ENCODE data around the gene CSH2.
A peak's percentile ranks its signal among the peaks of the same experiment; 100 is the strongest.

The CSH2 gene

DNA sequence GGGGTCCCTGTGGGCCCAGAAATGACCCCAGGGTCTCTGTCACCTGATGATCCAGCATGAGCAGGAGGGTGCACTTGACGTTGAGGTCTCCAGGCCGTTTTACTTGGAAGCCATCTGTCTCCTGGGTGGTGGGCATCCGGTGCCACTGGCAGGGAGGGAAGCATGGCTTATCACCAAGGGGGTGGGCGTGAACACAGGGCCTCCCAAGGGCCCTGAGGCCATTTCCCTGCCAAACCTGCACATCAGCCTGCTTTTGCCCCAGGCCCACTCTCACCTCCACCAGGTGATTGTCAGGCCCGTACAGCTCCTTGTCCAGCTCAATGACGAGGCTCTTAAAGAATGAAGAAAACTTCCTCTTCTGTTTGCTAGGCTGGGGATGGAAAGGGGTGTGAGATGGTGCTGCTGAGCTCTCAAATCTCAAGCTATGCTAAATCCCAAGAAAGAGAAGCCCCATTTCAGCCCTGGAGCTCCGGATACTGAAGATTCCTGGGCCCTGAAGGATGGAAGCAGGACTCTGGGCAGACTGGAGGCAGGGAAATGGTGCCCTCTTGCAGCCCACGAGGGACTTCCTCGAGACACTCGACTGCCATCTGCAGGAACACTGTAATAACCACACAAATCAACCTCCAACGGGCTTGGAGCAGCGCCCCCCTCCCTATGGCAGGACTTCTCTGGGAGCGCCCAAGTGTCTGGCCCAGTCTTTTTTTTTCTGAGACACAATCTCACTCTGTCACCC, 38.9 kb downstream of the CSH2 start:
- DNase-seq (ENCODE audit: low read depth in 2 of 2, low spot score in 1 of 2) = no peak

DNA sequence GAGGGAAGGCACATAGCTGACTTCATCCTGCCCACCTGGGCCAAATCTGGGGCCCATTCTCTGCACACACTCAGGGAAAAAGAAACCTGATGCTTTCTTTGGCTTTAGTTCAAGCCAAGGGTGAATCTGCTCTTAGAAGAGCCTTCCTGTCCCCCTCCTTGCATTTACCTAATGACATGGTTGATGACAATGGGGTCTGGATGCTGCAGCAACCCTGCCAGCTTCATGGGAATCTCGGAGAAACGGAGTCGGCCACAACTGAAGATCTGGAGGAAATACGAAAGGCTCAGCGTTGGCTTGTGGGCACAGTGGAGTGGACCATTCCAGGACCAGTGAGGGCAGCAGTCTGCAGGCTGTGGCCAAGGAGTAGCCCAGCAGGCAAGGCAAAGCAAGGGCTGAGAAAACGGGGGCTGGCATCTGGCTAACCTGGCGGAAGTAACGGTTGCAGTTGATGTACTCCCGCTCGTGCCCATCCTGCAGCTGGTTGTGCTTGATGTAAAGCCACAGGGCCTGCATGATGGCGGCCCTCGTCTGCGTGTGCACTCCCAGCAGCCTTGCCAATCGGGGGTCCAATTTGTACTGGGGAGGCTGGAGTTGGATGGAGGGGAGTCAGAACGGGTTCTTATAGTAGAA, 39.6 kb downstream of the CSH2 start:
- DNase-seq (ENCODE audit: low read depth in 2 of 2, low spot score in 1 of 2) = no peak

DNA sequence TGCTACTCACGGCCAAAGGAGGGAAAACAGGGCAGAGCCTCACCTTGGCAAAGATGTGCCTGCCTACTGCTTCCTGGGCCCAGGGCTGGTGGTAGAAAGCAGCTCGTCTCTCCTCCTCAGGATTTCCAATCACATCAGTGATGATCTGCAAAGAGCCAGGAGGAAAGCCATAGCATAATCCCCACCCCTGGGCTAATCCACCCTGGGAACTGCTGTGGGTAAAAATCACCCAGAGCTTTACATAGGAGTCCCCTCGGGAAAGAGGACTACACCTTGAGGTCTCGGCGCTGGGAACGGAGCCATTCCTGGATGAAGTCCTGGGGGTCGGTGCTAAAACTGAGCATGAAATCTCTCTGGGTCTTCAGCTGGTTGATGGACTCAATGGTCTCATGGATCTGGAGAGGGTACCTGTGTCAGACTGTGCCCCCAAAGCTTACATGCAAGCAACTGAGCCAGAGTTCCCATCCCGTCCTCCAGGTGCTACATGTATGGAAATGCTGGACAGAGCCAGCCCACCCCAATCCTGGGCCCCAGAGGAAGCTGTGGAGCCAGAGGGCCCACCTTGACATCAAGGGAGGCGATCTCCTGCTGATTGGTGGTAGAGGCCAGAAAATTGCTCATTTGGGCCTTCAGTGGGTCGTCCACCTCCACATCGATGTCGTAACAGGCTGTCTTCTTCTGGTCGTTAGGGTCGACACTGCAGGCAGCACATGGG, 40.3 kb downstream of the CSH2 start:
- DNase-seq (ENCODE audit: low read depth in 2 of 2, low spot score in 1 of 2) = no peak

DNA sequence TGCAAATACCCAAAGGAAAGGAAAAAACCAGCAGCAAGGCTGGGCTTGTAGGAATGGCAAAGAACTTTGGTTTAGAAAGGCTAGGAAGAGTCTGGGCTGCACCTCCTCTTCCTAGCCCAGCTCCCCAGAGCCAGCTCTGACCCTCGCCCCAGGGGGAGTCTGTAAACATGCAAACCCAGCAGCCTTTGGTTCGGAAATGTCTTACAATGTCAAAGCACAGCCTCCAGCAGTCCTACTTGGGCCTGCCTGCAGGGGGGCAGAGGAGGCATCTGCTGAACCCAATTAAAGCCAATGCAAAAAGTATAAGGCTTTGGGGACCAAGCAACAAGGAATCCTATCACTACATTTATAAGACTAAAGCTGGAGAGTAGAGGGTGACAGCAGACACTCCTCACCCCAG, 41.0 kb downstream of the CSH2 start:
- DNase-seq (ENCODE audit: low read depth in 2 of 2, low spot score in 1 of 2) = no peak

DNA sequence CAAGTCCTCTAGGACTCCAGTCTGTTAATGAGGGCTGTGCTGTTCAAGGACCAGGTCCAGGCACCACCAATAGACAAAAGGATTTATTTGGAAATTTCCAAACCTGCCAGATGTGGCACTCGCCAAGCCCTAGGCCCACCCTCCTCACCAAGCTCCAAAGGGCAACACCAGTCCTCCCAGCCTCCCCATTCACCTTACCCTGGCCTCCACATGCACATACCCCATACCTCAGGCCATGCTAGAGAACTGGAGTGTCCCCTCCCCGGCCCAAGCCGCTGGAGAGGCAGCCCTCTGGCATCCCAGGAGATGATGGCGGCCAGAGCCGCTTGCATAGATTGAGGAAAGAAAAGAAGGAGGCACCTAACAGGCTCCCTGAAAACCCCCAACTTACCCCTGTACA, 41.5 kb downstream of the CSH2 start:
- DNase-seq (ENCODE audit: low read depth in 2 of 2, low spot score in 1 of 2) = no peak

DNA sequence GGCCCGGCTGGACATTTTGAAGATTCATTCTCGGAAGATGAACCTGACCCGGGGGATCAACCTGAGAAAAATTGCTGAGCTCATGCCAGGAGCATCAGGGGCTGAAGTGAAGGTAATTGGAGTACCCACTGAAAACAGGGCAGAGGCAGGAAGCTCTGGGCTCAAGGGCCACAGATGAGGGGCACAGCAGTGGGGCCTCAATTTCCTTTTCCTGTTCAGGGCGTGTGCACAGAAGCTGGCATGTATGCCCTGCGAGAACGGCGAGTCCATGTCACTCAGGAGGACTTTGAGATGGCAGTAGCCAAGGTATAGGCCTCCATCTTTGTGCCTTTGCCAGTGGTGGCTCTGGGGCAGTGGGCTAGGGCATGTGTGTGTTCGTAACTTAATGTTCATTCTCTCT, 42.0 kb downstream of the CSH2 start:
- no peak for DNase-seq (ENCODE audit: low read depth in 2 of 2, low spot score in 1 of 2)

DNA sequence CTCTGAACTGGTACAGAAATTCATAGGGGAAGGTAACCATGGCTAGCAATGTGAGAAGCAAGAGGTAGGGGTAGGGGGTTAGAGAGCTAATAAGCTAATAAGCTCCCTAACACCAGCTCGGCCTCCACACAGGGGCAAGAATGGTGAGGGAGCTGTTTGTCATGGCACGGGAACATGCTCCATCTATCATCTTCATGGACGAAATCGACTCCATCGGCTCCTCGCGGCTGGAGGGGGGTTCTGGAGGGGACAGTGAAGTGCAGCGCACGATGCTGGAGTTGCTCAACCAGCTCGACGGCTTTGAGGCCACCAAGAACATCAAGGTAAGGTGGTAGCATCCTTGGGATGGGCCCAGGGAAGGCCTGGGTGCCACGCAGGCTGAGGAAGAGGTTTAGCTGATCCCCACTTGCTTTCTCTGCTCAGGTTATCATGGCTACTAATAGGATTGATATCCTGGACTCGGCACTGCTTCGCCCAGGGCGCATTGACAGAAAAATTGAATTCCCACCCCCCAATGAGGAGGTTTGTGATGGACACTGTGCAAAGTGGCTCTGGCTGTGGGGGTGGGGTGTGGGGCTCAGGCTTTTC, 42.5 kb downstream of the CSH2 start:
- no peak for DNase-seq (ENCODE audit: low read depth in 2 of 2, low spot score in 1 of 2)

DNA sequence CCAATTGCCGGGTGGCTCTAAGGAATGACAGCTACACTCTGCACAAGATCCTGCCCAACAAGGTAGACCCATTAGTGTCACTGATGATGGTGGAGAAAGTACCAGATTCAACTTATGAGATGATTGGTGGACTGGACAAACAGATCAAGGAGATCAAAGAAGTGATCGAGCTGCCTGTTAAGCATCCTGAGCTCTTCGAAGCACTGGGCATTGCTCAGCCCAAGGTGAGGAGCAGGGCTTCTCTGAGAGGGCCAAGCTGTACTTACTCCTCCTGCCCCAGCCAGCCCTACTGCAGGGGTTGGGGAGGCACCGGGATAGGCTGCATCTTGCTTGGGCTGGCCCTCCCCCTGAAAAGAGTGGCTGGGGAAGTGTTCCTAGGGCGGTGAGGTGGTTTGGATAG, 43.2 kb downstream of the CSH2 start:
- no peak for DNase-seq (ENCODE audit: low read depth in 2 of 2, low spot score in 1 of 2)

DNA sequence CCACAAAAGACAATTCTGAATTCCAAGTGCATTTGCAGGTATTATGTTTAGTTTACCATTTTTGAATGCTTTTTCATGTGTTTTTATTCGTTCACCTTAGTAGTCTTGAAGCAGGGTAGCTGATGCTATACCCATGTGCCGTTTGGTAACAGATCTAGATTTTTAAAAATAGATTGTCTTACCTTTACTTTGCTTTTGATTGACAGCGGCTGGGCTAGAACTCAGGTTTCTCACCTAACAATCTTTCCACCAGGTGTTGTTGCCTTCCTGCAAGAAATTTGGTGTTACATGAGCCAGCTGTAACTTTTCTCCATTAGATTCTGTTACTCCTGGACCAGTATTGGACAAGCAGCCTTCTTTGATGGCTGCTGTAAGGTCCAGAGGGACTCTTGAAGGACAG, 44.5 kb downstream of the CSH2 start:
- DNase-seq (ENCODE audit: low read depth in 2 of 2, low spot score in 1 of 2) = no peak

DNA sequence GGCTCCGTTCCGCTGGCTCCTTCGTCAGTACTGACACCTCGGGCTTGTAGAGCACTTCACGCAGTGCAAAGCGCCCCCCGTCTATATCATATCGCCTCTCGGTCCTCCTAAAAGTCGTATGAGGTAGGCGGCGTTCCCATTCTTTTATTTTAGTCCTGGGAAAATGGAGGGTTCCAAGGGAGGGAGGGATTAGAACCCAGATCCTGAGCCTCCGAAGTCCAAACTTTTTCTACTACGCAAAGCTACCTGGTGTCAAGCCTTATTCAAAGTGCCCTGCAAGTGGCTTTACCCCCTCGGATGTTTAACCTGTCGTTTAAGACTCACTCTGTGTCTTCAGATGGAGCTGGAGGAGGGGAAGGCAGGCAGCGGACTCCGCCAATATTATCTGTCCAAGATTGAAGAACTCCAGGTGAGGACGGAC, 45.7 kb downstream of the CSH2 start:
- no peak for DNase-seq (ENCODE audit: low read depth in 2 of 2, low spot score in 1 of 2)

DNA sequence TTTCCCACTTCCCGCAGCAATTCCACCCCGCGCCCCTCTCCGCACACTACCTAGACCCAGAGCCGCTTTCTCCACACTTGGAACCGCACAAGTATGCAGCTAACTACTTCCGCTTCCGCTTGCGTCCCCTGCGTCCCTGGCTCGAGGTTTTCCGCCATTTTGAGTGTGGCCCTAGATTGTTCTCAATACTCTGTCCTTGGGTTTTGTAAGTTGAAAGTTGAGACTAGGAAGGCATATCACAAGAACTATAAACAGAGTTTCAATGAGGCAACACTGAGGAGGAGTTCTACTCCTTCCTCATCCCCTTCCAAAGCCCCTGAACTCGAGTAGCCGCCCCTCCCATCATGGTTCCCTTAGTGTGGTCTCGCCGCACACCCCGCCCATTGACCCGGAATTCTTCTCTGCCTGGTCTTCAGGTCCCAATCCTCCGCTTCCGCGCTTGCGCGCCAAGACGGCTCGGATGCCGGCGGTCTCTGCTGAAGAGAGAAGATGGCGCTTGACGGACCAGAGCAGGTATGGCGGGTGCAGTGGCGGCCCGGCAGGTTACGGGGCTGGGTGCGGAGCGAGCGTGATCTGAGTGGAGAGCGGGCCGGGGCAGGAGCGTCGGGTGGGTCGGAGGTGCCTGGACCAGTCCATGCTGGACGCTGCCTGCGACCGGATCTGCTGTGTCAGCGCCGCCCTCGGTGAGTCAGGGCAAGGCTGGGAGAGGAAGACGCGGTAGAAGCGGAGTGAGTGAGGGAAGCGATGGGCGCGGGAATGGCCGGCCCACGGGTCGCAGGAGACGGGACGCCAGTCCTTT, 46.3 kb downstream of the CSH2 start, which contains the start of the genes FTSJ3 and PSMC5:
Gene FTSJ3 (minus strand): TSS at position 662 of the 799 bp plus-strand sequence. CDS start 761 bp downstream, outside the sequence.
Gene PSMC5 (plus strand): TSS at position 430 of the 799 bp plus-strand sequence. CDS start 60 bp downstream, at position 490.
- DNase-seq (ENCODE audit: low read depth in 2 of 2, low spot score in 1 of 2) = peak; percentile 91

DNA sequence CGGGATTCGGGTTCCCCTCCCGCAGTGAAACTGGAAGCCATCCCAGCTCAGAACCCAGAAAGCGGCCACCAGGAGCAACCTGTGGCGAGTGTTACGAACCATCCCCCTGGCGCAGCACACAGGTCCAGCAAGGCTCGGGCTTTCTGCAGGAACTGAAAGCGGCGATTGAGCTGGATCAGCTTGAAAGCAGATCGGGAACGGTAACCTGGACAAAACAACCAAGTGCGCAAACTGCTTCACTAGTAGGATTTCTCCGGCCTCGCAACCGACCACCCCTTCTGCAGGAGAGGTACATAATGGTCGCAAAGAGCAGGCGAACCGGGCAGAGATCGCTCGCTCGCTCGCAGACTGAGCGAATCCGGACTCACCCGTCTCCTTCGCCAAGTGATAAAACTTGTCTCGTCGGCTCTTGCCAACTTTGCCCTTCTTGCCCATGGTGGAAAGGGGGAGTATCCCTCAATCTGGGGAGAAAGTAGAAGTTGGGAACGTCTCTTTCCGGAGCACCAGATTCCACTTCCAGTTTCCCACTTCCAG, 46.9 kb downstream of the CSH2 start:
- no peak for DNase-seq (ENCODE audit: low read depth in 2 of 2, low spot score in 1 of 2)

DNA sequence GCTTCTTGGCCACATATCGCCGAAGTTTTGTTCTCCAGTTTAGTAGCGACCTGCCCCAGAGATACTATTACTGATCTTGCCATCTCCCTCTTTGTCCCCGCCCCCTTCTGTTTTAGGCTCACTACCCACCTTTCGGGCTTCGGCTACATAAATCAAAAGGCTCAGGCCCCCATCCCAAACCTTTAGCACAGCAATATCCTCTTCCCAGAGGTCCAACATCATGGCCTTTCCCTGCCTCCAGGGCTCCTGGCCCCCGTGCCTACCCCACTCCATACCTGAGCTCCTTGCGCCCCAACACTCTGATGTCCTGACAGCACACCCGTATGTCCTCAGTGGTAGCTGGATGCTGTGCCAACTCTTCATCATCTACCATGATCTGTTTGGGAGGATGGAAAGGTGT, 49.1 kb downstream of the CSH2 start:
- DNase-seq (ENCODE audit: low read depth in 2 of 2, low spot score in 1 of 2) = no peak

DNA sequence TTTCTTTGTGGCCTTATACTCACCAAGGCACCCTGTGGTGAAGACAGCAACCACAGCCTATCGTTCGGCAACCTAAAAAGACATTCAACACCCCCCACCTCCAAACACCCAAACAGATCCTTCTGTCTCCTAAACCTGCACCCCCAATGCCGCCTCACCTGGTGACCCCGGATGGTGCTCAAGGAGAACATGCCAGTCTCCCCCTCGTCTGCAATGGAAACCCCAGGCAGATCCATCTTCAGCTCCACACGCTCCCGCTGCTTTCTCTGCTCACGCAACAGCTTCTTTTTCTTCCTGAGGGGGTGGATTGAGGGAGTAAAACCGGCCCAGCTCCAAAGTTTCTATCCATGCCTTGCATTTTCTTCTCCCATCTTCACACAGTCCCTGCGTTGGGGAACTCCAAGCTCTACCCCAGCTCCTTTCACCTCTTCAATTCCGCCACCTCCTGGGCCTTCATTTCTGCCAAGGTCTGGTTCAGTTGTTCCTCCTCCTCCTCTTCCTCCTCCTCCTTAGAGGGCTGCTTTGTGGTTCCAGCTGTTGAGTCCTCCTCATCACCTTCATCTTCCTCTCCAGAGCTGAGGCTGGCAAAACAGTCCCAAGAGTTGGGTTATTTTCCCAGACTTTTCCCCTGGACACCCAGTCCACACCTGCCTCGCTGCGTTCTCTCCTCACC, 49.7 kb downstream of the CSH2 start:
- DNase-seq (ENCODE audit: low read depth in 2 of 2, low spot score in 1 of 2) = no peak

DNA sequence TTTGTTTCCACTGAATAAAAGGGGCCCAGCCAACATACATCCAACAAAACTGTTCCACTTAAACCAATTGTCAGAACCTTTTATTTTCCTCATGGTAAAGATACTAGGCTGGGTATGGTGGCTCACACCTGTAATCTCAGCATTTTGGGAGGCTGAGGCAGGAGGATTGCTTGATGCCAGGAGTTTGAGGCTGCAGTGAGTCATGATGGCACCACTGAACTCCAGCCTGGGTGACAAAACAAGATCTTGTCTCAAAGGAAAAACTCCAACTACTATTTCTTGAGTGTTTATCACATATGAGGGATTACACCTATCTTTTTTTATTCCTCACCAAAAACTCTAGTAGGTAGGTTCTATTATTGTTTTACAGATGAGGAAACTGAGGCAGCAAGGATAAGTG, 50.9 kb downstream of the CSH2 start:
- DNase-seq (ENCODE audit: low read depth in 2 of 2, low spot score in 1 of 2) = no peak
